Stimulated activated CD8-positive, alpha-beta memory T cell treated with anti-CD3 and anti-CD28 coated beads, Interleukin-2, amount 100 ng/mL, for 1 hour (primary cell): ENCODE measurements around the gene SLC35G3.
"Not testable (repeated sequence)": the region's sequence is repeated elsewhere in the genome, so short reads cannot be mapped to it uniquely, and the experiment has no call there.

ENCODE experiments used
- DNase-seq, 2 donors: peaks; one replicate each; pipeline ENCODE4 v3.0.0-alpha.2; 2020; ENCODE audit warnings: low read depth in 2 of 2

SLC35G3 gene

DNA sequence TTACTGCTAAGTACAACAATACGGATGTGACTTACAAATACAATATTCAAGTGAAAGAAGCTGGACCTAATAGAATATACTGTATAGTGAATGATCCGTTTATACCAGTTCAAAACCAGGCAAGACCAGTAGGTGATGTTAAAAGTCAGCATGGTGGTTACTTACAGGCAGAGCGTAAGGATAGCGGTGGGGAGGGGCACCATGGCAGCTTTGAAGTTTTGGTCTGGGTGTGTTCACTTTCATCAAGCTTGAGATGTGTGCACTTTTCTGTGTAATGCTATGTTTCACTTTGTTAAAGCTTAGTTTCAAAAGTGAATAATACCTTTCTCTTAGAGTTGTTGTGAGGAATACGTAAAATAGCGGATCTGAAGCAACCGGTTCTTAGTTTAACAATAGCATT is 16.5 kb upstream of the SLC35G3 start:
- DNase-seq = no peak

DNA sequence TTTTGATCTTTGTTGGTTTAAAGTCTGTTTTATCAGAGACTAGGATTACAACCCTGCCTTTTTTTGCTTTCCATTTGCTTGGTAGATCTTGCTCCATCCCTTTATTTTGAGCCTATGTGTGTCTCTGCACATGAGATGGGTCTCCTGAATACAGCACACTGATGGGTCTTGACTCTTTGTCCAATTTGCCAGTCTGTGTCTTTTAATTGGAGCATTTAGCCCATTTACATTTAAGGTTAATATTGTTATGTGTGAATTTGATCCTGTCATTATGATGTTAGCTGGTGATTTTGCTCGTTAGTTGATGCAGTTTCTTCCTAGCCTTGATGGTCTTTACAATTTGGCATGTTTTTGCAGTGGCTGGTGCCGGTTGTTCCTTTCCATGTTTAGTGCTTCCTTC is 8.4 kb upstream of the SLC35G3 start:
- not testable (repeated sequence) for DNase-seq

- DNase-seq = not testable (repeated sequence)
These were observed 869 bp upstream of the SLC35G3 start for GRCh38 chr17:35195062-35195461.

DNA sequence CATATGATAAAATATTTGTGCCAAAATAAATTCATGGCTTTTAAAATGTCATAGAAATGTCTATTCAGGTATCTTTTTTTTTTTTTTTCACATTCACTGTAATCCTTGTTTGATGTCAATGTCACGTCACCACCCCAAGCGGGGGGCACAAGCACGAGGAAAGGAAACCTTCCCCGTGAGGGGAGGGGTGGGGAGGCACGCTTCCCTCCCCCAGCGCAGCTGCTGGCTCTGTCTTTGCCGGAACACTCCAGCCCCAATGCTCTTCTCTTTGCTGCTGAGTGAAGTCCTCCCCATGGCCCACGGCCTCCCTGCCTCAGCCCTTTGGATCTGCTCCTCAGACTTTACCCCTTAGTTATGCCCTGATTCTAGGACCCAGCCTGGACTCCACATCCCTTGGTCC is 1.5 kb downstream of the SLC35G3 start:
- no peak for DNase-seq

DNA sequence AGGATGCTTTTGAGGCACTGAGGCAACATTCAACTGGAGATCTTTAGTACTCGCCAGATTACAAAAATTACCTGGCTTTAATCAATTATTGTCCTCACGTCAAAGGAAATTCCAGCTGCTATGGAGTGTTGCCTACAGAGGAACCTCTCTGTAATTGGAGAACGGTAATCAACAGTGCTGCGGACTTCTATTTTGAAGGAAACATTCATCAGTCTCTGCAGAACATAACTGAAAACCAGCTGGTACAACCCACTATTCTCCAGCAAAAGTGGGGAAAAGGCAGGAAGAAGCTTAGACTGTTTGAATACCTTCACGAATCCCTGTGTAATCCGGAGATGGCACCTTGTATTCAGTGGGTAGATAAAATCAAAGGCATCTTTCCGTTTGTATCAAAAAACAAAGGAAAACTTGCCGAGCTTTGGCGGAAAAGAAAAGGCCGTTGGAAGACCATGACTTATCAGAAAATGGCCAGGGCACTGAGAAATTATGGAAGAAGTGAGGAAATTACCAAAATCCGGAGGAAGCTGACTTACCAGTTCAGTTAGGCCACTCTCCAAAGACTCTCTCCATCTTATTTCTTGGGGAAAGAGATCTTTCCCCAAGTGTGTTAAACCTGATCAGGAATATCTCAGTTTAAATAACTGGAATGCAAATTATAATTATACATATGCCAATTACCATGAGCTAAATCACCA is 3.0 kb downstream of the SLC35G3 start:
- no peak for DNase-seq

DNA sequence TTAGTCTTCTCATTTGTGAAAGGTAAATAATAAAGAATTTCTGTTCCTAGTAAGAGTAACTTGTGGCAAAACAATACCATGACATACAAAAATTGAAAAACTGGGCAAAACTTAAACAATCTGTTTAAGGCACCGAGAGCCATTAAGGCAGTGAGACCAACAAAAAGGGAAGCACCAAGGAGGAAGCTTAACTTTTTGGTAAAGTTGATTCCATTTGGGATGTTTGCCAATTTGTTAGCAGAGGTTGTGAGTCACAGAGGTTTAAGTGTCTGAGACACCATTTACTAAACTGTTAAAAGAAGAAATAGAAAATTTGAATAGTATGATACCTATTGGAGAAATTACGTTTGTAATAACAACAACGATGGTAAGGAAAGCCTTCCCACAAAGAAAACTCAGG is 4.9 kb downstream of the SLC35G3 start:
- no peak for DNase-seq

DNA sequence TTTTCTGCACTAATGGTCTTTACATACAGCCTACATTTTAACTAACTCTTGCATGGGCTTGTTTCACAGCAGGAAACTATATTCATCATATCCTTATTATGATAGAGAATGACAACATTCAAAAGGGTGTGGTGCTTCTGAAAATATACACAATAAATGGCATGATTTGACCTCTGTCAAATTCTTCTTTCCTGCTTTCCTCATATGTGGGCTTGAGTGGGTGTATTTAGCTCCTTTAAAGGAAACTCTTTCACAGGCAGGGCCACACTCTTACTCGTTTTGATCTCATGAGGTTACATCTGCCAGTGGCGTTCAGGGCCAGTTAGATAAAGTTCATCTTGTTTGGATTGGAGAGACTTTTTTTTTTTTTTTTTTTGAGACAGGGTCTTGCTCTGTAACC is 6.1 kb downstream of the SLC35G3 start:
- DNase-seq = no peak

DNA sequence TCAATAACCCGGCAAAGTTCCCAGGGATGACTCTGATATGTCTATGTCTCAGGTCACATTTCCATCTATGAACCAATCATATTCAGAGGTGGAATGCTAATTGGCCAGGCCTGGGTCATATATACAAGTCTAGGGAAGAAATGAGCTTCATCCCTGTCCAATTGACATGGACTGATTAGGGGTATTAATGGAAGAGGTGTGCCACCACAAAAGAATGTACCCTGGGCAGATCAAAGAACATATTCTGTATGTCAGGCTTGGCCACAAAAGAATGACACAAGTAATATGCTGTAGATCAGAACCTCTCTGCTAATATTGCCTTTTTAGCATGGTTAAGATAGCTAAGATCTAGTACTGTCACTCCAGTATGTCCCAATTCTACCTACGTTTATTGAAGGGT is 6.7 kb downstream of the SLC35G3 start:
- no peak for DNase-seq

DNA sequence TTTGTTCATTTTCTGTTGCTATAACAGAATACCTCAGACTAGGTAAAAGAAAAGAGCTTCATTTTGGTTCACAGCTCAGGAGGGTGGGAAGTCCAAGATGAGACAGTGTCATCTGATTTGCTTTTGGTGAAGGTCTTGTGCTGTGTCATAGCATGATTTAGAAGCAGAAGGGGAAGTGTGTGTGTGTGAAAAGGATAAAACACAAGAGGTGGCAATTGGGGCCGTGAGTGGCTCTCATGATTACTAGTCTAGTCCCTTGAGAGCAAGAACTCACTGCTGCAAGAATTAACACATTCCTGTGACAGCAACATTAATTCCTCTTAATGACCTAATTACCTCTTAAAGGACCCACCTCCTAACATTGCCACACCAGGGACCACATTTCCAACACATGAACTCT is 8.3 kb downstream of the SLC35G3 start:
- no peak for DNase-seq

- no peak for DNase-seq
These were observed 9.9 kb downstream of the SLC35G3 start for GRCh38 chr17:35184274-35184673.

DNA sequence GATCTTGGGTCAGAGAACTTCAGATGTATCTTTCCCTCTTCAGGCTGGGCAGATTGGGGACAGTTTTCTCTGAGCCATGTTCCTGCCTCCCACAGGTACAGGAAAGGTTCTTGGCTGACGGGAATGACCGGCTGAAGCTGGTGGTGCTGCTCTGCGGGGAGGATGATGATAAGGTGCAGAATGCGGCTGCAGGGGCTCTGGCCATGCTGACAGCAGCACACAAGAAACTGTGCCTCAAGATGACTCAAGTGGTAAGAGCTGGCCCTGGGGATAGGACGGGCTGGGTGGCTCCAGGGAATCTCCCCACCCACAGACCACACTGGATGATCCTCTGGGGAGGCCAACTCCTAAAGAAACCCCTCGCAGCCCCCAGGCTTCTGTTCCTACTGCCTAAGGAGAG is 10.9 kb downstream of the SLC35G3 start:
- DNase-seq = no peak

DNA sequence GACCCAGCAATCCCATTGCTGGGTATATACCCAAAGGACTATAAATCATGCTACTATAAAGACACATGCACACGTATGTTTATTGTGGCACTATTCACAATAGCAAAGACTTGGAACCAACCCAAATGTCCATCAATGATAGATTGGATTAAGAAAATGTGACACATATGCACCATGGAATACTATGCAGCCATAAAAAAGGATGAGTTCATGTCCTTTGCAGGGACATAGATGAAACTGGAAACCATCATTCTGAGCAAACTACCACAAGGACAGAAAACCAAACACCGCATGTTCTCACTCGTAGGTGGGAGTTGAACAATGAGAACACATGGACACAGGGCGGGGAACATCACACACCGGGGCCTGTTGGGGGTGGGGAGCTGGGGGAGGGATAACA is 14.8 kb downstream of the SLC35G3 start:
- DNase-seq = not testable (repeated sequence)

DNA sequence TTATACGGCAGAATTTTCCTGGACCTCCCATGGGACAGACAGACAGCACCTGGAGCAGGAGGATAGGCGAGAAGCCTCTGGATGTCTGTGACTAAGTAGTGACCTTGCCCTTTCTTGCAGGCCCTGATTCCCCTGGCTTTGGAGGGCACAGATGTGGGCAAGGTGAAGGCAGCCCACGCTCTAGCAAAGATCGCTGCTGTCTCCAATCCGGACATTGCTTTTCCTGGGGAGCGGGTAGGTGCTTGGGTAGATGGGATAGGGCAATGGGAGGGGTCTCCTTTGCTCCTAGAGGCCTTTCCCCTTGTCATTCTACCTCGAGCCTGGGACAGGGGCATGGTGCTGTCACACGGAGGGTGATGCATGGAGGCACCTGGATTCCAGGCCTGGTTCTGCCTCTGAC is 17.3 kb downstream of the SLC35G3 start:
- no peak for DNase-seq

GRCh38 chr17:35175638-35176415 is 18.4 kb downstream of the SLC35G3 start:
- DNase-seq = no peak

DNA sequence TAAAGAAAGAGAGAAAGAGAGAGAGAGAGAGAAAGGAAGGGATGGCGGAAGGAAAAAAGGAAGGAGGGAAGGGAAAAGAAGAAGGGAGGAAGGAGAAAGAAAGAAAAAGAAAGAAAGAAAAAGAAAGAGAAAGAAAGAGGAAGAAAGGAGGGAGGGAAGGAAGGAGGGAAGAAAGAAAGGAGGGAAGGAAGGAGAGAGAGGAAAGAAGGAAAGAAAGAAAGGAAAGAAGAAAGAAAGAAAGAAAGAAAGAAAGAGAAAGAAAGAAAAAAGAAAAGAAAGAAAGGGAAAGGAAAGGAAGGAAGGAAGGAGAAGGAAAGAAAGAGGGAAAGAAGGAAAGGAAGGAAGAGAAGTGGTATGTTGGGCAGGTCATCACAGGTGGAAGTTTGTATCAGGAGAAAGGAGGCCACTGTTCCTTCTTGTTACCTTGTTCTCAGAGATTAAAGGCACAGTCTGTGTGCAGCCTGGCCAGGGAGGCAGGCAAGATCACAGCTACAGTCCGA is 19.3 kb downstream of the SLC35G3 start:
- DNase-seq = no peak

- DNase-seq = not testable (repeated sequence)
These were observed 21.9 kb downstream of the SLC35G3 start for GRCh38 chr17:35172321-35172720.

- no peak for DNase-seq
These were observed 22.4 kb downstream of the SLC35G3 start for GRCh38 chr17:35171834-35172233.

DNA sequence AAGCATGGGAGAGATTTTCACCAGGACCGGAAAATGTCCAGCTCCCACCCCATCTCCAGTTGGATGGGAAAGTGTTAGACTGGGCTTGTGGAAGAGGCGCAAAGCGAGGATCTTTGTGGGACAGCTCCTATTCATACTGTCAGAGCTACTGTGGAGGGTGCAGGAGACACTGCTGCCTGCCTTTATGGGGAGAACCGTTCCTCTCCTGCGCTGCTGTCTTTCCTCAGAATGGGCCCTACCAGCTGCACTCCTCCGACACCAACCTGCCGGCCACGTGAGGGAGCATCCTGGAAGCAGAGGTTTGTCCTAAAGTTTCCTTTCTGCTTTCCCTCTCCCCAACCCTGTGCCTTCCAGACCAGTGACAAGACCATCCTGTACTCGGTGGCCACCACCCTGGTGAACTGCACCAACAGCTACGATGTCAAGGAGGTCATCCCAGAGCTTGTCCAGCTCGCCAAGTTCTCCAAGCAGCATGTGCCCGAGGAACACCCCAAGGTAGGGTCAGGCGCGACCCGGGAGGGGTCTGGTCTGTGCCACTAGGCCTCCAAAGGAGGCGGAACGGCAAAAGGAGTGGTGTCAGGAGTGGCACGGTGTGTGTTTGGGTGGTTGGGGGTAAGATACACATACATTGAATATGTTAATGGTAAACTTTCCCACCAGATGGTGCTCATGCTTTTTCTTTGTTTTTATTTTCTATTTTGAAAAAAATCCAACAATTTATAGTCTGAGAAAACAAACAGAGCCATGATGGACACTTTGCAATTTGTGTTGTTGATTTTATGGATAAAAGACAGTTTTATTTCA is 23.0 kb downstream of the SLC35G3 start:
- no peak for DNase-seq

DNA sequence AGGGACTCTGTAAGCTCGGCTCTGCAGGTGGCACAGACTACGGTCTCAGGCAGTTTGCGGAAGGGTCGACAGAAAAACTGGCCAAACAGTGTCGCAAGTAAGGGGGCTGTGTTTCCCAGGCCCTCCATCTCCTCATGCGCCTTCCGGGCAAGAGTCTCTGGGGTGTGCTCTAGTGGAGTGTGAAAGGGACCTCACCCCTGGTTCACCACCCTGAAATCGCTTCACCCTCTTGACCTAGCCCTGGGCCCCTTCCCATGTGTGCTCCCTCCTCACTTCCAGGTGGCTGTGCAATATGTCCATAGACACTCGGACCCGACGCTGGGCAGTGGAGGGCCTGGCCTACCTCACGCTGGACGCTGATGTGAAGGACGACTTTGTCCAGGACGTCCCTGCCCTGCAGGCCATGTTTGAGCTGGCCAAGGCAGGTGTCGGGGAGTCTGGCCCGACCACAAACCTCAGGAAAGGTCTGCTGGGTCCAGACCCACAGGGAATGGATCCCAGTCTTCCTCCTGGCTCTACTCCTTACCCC is 24.3 kb downstream of the SLC35G3 start:
- DNase-seq = no peak

GRCh38 chr17:35167666-35168065 is 26.5 kb downstream of the SLC35G3 start:
- DNase-seq = no peak

DNA sequence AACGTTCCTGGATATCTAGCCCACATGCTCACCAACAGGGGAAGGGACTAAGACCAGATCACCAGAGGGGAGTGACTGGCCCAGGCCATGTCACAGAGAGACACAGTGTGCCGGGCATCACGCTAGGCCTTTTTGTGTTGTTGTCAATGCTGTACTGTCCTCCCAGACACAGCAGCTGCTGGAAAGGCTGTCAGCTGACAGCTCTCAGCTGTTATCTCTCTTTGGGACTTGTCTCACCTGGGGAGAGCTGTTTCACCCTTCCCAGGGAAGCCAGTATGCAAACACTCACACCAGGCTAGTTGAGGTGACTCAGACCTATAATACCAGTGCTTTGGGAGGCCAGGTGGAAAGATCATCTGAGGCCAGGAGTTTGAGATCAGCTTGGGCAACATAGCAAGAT is 27.1 kb downstream of the SLC35G3 start:
- no peak for DNase-seq

- DNase-seq = no peak
These were observed 27.7 kb downstream of the SLC35G3 start for GRCh38 chr17:35166526-35166925.
